HG03565 (cell line): ENCODE results near the gene FUNDC1.
A peak's percentile ranks its signal among the peaks of the same experiment; 100 is the strongest.
"Not testable (repeated sequence)": the region's sequence is repeated elsewhere in the genome, so short reads cannot be mapped to it uniquely, and the experiment has no call there.

ENCODE experiments used
- ATAC-seq: cut with Tn5 transposase; IDR thresholded peaks from one replicate; pipeline ENCODE4 v1.9.1; 2021; ENCODE audit warnings: mild to moderate bottlenecking, moderate library complexity; ENCODE audit not compliant: unreplicated experiment

Gene FUNDC1

GRCh38 chrX:44542567-44543325 lies at the start of gene FUNDC1:
Gene FUNDC1, minus strand, starts transcription at chrX:44542859. Its CDS starts 27 bp downstream, at chrX:44542832.
- ATAC-seq: peak; percentile 95

- no peak for ATAC-seq
Observed at GRCh38 chrX:44585866-44586265, 43.2 kb upstream of the FUNDC1 start.

DNA sequence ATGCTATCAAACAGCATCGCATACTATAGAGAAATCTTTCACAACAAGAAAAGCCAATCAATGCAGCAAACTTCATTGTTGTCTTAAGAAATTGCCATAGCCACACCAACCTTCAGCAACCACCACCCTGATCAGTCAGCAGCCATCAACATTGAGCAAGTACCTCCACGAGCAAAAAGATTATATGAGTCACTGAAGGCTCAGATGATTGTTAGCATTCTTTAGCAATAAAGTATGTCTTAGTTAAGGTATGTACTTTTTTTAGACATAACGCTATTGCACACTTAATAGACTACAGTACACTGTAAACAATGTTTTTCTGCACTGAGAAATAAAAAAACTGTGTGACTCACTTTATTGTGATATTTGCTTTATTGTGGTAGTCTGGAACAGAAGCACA lies 37.8 kb upstream of the FUNDC1 start:
- ATAC-seq: no peak

DNA sequence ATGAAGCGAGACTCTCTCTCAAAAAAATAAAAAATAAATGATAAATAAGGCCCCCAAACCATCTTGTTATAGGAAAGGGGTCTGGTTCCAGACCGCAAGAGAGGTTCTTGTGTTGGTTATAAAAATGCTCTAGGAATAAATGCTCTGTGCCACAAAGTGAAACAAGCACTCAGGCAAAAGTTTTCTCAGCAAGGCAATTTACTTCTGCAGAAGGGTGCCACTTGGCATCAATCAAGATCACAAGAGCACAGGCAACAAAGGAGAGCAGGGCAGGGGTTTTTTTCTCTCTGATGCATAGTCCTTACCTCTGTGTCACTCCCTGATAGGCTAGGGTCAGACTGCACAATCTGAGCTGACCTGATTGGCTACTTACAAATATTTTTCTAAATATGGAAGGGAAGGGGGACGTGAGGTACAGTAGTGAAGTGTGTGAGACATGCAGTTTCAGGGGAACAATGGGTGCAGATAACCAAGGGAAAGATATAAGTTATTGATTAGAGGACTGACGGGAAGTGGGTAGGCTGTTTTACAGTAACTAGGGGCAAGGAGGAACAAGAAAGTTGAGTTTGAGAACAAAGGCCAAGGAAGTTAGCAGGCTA lies 29.8 kb upstream of the FUNDC1 start:
- ATAC-seq: no peak

GRCh38 chrX:44570522-44570921 lies 27.9 kb upstream of the FUNDC1 start:
- ATAC-seq: no peak

GRCh38 chrX:44569122-44569521 lies 26.5 kb upstream of the FUNDC1 start:
- no peak for ATAC-seq

DNA sequence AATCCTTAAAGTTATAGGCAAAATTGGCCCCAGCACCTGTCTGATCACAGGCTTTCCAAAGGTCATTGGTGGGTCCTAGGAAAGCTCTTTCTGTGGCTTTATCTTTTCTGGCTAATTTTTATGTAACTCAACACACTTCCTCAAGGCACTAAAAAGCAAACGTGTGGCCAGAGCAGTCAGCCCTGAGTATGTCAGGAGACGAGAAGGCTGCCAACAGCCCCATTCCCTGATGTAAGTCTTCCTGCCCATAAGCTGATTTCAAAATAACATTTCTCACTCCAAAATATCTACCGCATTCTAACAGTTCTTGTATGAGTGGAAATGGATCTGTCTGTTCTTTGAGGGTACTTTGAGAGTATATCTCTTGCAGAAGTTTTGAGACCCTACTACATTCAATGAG lies 25.5 kb upstream of the FUNDC1 start:
- ATAC-seq: no peak

DNA sequence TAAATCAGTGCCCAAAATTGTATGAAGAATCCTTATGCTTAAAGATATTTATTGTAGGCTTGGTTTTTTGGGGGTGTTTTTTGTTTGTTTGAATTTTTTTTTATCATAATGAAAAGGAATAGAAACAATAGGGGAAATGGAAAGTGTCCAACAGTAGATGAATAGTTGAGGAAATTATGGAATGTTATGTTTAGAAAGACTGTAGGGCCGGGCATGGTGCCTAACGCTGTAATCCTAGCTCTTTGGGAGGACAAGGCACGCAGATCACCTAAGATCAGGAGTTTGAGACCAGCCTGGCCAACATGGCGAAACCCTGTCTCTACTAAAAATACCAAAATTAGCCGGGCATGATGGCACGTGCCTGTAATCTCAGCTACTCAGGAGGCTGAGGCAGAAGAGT lies 19.2 kb upstream of the FUNDC1 start:
- ATAC-seq: not testable (repeated sequence)

- no peak for ATAC-seq
Observed at GRCh38 chrX:44550563-44550962, 7.9 kb upstream of the FUNDC1 start.

- ATAC-seq: not testable (repeated sequence)
Observed at GRCh38 chrX:44545454-44545853, 2.8 kb upstream of the FUNDC1 start.

- no peak for ATAC-seq
Observed at GRCh38 chrX:44544036-44544435, 1.4 kb upstream of the FUNDC1 start.

GRCh38 chrX:44536198-44536597 lies 6.5 kb downstream of the FUNDC1 start:
- ATAC-seq: no peak

GRCh38 chrX:44529310-44529709 lies 13.3 kb downstream of the FUNDC1 start:
- no peak for ATAC-seq

DNA sequence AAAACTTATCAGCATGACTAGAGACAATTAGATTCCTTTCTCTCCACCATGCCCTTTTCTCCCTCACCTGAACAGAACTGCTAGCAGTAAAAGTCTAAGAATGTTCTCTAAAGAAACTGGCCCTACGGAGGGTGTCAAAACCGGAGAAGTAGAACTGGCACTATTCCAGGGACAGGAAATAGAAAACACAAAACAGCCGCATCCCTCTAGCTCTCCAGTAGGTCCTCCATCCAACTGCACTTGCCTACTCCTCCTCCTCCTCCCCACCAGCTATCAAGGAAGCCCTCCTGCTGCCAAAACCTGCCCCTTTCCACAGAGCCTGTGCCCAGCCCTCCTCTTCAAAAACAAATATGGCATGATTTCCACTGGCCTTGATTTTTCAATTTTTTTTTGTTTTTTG lies 28.4 kb downstream of the FUNDC1 start:
- ATAC-seq: no peak

DNA sequence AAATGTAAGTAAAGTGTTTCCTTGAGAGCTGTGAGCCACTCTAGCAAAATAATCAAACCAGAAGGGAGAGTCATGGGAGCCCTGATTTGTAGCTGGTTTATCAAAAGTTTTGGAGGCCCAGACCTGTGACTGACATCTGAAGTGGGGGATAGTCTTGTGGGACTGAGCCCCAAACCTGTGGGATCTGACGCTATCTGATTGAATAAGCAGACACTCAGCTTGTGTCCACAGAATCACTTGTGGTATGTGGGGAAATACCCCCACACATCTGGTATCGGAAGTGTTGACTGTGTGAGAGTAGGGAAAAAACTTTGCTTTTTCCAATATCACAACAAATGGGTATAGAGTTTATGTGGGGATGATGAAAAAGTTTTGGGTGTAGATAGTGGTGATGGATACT lies 35.4 kb downstream of the FUNDC1 start:
- peak; percentile 49 for ATAC-seq

GRCh38 chrX:44506678-44507077 lies 36.0 kb downstream of the FUNDC1 start:
- no peak for ATAC-seq

DNA sequence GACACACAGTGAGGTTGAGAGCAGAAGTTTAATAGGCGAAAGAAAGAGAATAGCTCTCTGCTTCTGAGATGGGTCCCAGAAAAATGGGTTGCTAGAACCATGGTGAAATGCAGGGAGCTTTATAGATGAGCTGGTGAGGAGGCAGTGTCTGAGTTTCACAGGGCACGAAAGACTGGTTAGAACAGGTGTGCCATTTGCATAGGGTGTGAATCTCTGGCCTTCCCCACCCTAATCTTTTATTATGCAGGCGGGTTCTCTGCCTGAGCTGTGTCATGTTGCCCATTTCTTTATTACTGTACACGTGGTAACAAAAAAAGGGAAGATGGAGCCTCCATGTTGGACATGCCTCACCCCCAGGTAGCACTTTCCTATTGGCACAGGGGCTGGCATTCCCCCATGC lies 39.1 kb downstream of the FUNDC1 start:
- ATAC-seq: no peak

DNA sequence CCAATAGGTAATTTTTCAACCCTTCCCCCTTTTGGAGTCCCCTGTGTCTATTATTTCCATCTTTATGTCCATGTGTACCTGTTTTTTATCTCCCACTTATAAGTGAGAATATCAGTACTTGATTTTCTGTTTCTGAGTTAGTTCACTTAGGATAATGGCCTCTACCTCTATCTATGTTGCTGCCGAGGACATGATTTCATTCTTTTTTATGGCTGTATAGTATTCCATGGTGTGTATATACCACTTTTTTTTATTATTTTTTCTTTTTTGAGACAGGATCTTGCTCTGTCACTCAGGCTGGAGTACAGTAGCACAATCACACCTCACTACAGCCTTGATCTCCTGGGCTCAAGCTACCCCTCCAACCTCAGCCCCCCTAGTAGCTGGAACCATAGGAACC lies 47.6 kb downstream of the FUNDC1 start:
- no peak for ATAC-seq

GRCh38 chrX:44494357-44494756 lies 48.3 kb downstream of the FUNDC1 start:
- ATAC-seq: no peak

GRCh38 chrX:44489515-44489914 lies 53.1 kb downstream of the FUNDC1 start:
- no peak for ATAC-seq

GRCh38 chrX:44484607-44485146 lies 58.0 kb downstream of the FUNDC1 start:
- no peak for ATAC-seq

DNA sequence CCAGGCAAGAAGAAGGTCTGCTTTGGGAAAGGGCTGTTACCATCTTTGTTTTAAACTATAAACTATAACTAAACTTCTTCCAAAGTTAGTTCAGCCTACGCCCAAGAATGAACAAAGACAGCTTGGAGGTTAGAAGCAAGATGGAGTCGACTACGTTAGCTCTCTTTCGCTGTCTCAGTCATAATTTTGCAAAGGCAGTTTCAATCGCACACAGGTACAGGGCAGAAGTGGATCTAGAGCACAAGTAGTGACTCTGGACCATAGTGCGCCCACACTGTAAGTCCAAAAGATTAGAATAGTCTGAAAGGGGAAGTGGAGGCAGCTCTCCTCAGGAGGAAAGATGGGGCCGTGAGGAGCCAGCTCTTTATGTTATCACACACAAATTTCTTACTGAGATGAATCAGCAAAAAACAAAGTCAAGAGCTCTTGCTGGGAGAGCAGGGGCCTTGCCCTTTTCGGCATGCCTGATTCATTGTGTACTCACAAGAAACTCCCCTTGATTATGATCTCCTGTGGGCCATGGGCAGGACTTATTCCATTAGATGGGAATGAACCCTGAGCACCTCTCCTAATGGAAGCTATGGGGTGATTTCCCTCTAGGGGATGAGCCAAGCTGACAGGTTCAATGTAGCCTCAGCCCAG lies 58.6 kb downstream of the FUNDC1 start:
- ATAC-seq: no peak
